ENCODE measurements around the gene EXOSC2. TPM values are rescaled to one million over a fixed set of nuclear protein-coding genes. Genes with fewer than 3 reads are reported as not detected.

The EXOSC2 gene
- total RNA-seq, 4 donors from 2014 or later = 2.2 to 17.1 (median 15.8) TPM

- H3K9me3 ChIP-seq = no peaks in the 10 kb centered on the region
- WGBS, 2 donors (ENCODE audit: low coverage in 1 of 2) = 40 to 45% methylated on average over 2 of the region's 2 CpGs
- H3K27me3 ChIP-seq = no peaks in the 10 kb centered on the region
- H3K27ac ChIP-seq = peak overlapping the region; percentile 58 to 78 (median 68)
- H3K36me3 ChIP-seq = no peaks in the 10 kb centered on the region
- DNase-seq = no peak
- H3K4me3 ChIP-seq = no peak overlapping the region
- intact Hi-C loops (cut with DNase I; ENCODE audit: low total_unique reads) = no loop called here
- TF ChIP-seq POLR2AphosphoS5 (IDR thresholded peaks at IDR 0.05) (peak in 2 of 3 donors; percentile 31 to 44), POLR2A (IDR thresholded peaks at IDR 0.05) (no peak), EP300 (IDR thresholded peaks at IDR 0.05; ENCODE audit: low read depth) (no peak)
- in situ Hi-C loops (cut with MboI; ENCODE audit: low pct_ligation_motif_present in 1 of 4, low pct_unique_long_range_greater_than_20kb in 1 of 4, low sequenced_read_pairs in 3 of 4) = no loop called here
- peaks cover 0 to 57% (median 36%) of the 10 kb centered on the region in 4 donors for H3K4me1 ChIP-seq
These were observed 37.8 kb downstream of the EXOSC2 start for GRCh38 chr9:130731355-130731754.

- H3K27me3 ChIP-seq = no peaks in the 10 kb centered on the region
- in situ Hi-C loops (cut with MboI; ENCODE audit: low pct_ligation_motif_present in 1 of 4, low pct_unique_long_range_greater_than_20kb in 1 of 4, low sequenced_read_pairs in 3 of 4) = no loop called here
- H3K4me3 ChIP-seq = no peak overlapping the region
- H3K4me1 ChIP-seq = peaks cover 0 to 57% (median 32%) of the 10 kb centered on the region in 4 donors
- no peaks in the 10 kb centered on the region for H3K9me3 ChIP-seq
- no peaks in the 10 kb centered on the region for H3K36me3 ChIP-seq
- peak overlapping the region; percentile 58 to 78 (median 68) for H3K27ac ChIP-seq
- intact Hi-C loops (cut with DNase I; ENCODE audit: low total_unique reads) = no loop called here
- DNase-seq = no peak
- TF ChIP-seq EP300 (IDR thresholded peaks at IDR 0.05; ENCODE audit: low read depth) (no peak), POLR2A (IDR thresholded peaks at IDR 0.05) (no peak), CTCF (IDR thresholded peaks at IDR 0.05) (no peak), POLR2AphosphoS5 (IDR thresholded peaks at IDR 0.05) (no peak)
- WGBS, 2 donors (ENCODE audit: low coverage in 1 of 2) = 25 to 44% methylated on average over 1 to 2 of the region's 2 CpGs
These were observed 38.6 kb downstream of the EXOSC2 start for GRCh38 chr9:130732136-130732535.

- DNase-seq = no peak
- intact Hi-C loops (cut with DNase I; ENCODE audit: low total_unique reads) (no loop called here), in situ Hi-C loops (cut with MboI; ENCODE audit: low pct_ligation_motif_present in 1 of 4, low pct_unique_long_range_greater_than_20kb in 1 of 4, low sequenced_read_pairs in 3 of 4) (no loop called here)
- no peaks in the 10 kb centered on the region for H3K36me3 ChIP-seq
- 42 to 64% methylated on average over 2 to 5 of the region's 5 CpGs for WGBS, 2 donors (ENCODE audit: low coverage in 1 of 2)
- H3K9me3 ChIP-seq = no peaks in the 10 kb centered on the region
- peak overlapping the region; percentile 58 to 78 (median 68) for H3K27ac ChIP-seq
- peaks cover 0 to 54% (median 29%) of the 10 kb centered on the region in 4 donors for H3K4me1 ChIP-seq
- no peak overlapping the region for H3K4me3 ChIP-seq
- no peaks in the 10 kb centered on the region for H3K27me3 ChIP-seq
- TF ChIP-seq CTCF (IDR thresholded peaks at IDR 0.05) (no peak), POLR2AphosphoS5 (IDR thresholded peaks at IDR 0.05) (no peak), EP300 (IDR thresholded peaks at IDR 0.05; ENCODE audit: low read depth) (no peak), POLR2A (IDR thresholded peaks at IDR 0.05) (no peak)
These were observed 39.2 kb downstream of the EXOSC2 start for GRCh38 chr9:130732793-130733221.

- Histone ChIP-seq H3K4me3 (no peak overlapping the region), H3K27me3 (no peaks in the 10 kb centered on the region), H3K27ac (no peak overlapping the region), H3K36me3 (no peaks in the 10 kb centered on the region), H3K9me3 (no peaks in the 10 kb centered on the region), H3K4me1 (peaks cover 0 to 34% (median 22%) of the 10 kb centered on the region in 4 donors)
- in situ Hi-C loops (cut with MboI; ENCODE audit: low pct_ligation_motif_present in 1 of 4, low pct_unique_long_range_greater_than_20kb in 1 of 4, low sequenced_read_pairs in 3 of 4) = no loop called here
- no peak for TF ChIP-seq POLR2A (IDR thresholded peaks at IDR 0.05)
- no peak for TF ChIP-seq POLR2AphosphoS5 (IDR thresholded peaks at IDR 0.05)
- 82 to 91% methylated on average over 4 of the region's 4 CpGs for WGBS, 2 donors (ENCODE audit: low coverage in 1 of 2)
- DNase-seq = no peak
- intact Hi-C loops (cut with DNase I; ENCODE audit: low total_unique reads) = no loop called here
These were observed 42.0 kb downstream of the EXOSC2 start for GRCh38 chr9:130735566-130735965.

GRCh38 chr9:130736834-130737233 is 43.3 kb downstream of the EXOSC2 start:
- intact Hi-C loops (cut with DNase I; ENCODE audit: low total_unique reads) = no loop called here
- H3K27ac ChIP-seq = no peak overlapping the region
- peaks cover 0 to 21% (median 17%) of the 10 kb centered on the region in 4 donors for H3K4me1 ChIP-seq
- no peak for TF ChIP-seq POLR2A (IDR thresholded peaks at IDR 0.05)
- no peak for TF ChIP-seq CTCF (IDR thresholded peaks at IDR 0.05)
- TF ChIP-seq EP300 (IDR thresholded peaks at IDR 0.05; ENCODE audit: low read depth) = no peak
- no peak for TF ChIP-seq POLR2AphosphoS5 (IDR thresholded peaks at IDR 0.05)
- WGBS, 2 donors (ENCODE audit: low coverage in 1 of 2) = 83 to 94% methylated on average over 1 of the region's 1 CpG
- H3K4me3 ChIP-seq = no peak overlapping the region
- no peaks in the 10 kb centered on the region for H3K27me3 ChIP-seq
- in situ Hi-C loops (cut with MboI; ENCODE audit: low pct_ligation_motif_present in 1 of 4, low pct_unique_long_range_greater_than_20kb in 1 of 4, low sequenced_read_pairs in 3 of 4) = no loop called here
- H3K36me3 ChIP-seq = no peaks in the 10 kb centered on the region
- H3K9me3 ChIP-seq = no peaks in the 10 kb centered on the region
- DNase-seq = no peak
